Astrocyte (in vitro differentiated cells and primary cell): ENCODE data around the gene ZBTB49. TPM values are rescaled to one million over a fixed set of nuclear protein-coding genes. Genes with fewer than 3 reads are reported as not detected.

Experiments used
- DNase-seq: peaks from one replicate; pipeline ENCODE4 v3.0.0-alpha.2; 2010; ENCODE audit warnings: low read depth
- FAIRE-seq: peaks from 2 replicates; lab custom pipeline; 2011; peaks lifted over from hg19 to GRCh38; lab: Jason Lieb, UNC
- H2AFZ ChIP-seq: 2 replicates; pipeline ENCODE4 v1.6.0; 2012; ENCODE audit warnings: low read depth, low read length, inconsistent platforms
- H3K27ac ChIP-seq: 2 replicates; pipeline ENCODE4 v1.5.1; 2011; ENCODE audit warnings: low read depth, low read length, inconsistent platforms
- H3K27me3 ChIP-seq: 2 replicates; pipeline ENCODE4 v1.6.0; 2011; ENCODE audit warnings: low read length, inconsistent platforms; ENCODE audit not compliant: insufficient read depth
- H3K36me3 ChIP-seq: 2 replicates; pipeline ENCODE4 v1.5.1; 2011; ENCODE audit warnings: low read length, inconsistent platforms; ENCODE audit not compliant: insufficient read depth
- H3K4me1 ChIP-seq: 2 replicates; pipeline ENCODE4 v1.5.1; 2011; ENCODE audit warnings: low read length, inconsistent platforms; ENCODE audit not compliant: insufficient read depth
- H3K4me2 ChIP-seq: 2 replicates; pipeline ENCODE4 v1.6.0; 2012; ENCODE audit warnings: low read length, inconsistent platforms
- H3K4me3 ChIP-seq: 2 replicates; pipeline ENCODE4 v1.5.1; 2011; ENCODE audit warnings: low read depth, mild to moderate bottlenecking, low read length, inconsistent platforms; ENCODE audit not compliant: insufficient read depth
- H3K79me2 ChIP-seq: 2 replicates; pipeline ENCODE4 v1.6.0; 2012; ENCODE audit warnings: mild to moderate bottlenecking, low read length, inconsistent platforms; ENCODE audit not compliant: insufficient read depth
- H3K9ac ChIP-seq: 2 replicates; pipeline ENCODE4 v1.6.0; 2012; ENCODE audit warnings: mild to moderate bottlenecking, low read length, inconsistent platforms
- H3K9me3 ChIP-seq: 2 replicates; pipeline ENCODE4 v1.5.1; 2012; ENCODE audit warnings: low read depth, mild to moderate bottlenecking, low read length, inconsistent platforms; ENCODE audit not compliant: insufficient read depth
- H4K20me1 ChIP-seq: 2 replicates; pipeline ENCODE4 v1.6.0; 2012; ENCODE audit warnings: low read length, inconsistent platforms; ENCODE audit not compliant: insufficient read depth
- H3K27ac Mint-ChIP-seq: one replicate; pipeline ENCODE4 v1.8.0; 2021; ENCODE audit warnings: mild to moderate bottlenecking, mixed read lengths; ENCODE audit not compliant: unreplicated experiment
- H3K27me3 Mint-ChIP-seq: one replicate; pipeline ENCODE4 v1.8.0; 2021; ENCODE audit warnings: low read depth, mixed read lengths; ENCODE audit not compliant: unreplicated experiment
- H3K36me3 Mint-ChIP-seq: one replicate; pipeline ENCODE4 v1.8.0; 2021; ENCODE audit warnings: low read depth, mixed read lengths; ENCODE audit not compliant: unreplicated experiment
- H3K4me1 Mint-ChIP-seq: one replicate; pipeline ENCODE4 v1.8.0; 2021; ENCODE audit warnings: low read depth, mixed read lengths; ENCODE audit not compliant: unreplicated experiment
- H3K4me3 Mint-ChIP-seq: one replicate; pipeline ENCODE4 v1.8.0; 2021; ENCODE audit warnings: mild to moderate bottlenecking, moderate library complexity, mixed read lengths; ENCODE audit not compliant: unreplicated experiment
- H3K9me3 Mint-ChIP-seq: one replicate; pipeline ENCODE4 v1.8.0; 2021; ENCODE audit warnings: mild to moderate bottlenecking, mixed read lengths; ENCODE audit not compliant: unreplicated experiment
- CTCF ChIP-seq: IDR thresholded peaks from 2 replicates; pipeline ENCODE4 v1.5.1; 2011; ENCODE audit warnings: low read depth, mild to moderate bottlenecking, inconsistent platforms, low read length, moderate library complexity; ENCODE audit not compliant: insufficient read depth
- EZH2 ChIP-seq: IDR thresholded peaks from 2 replicates; pipeline ENCODE4 v1.6.1; 2012; ENCODE audit warnings: mild to moderate bottlenecking, low read length, inconsistent platforms; ENCODE audit not compliant: insufficient read depth
- total RNA-seq: library from RNA; stranded (reverse); gene quantifications from 2 replicates; pipeline ENCODE4 v1.2.1, GENCODE V29; 2021

The ZBTB49 gene
- total RNA-seq, 1 donor from 2014 or later = 5.5 TPM

GRCh38 chr4:4249866-4250265, 40.2 kb upstream of the ZBTB49 start:
- Histone ChIP-seq H3K27ac (no peak overlapping the region), H3K36me3 (peaks cover 6% of the 10 kb centered on the region), H3K4me2 (no peak overlapping the region), H3K4me3 (no peak overlapping the region), H3K4me1 (peaks cover 13% of the 10 kb centered on the region), H3K9ac (no peak overlapping the region), H2AFZ (no peak overlapping the region), H4K20me1 (no peaks in the 10 kb centered on the region), H3K9me3 (no peaks in the 10 kb centered on the region), H3K79me2 (peaks cover 12% of the 10 kb centered on the region), H3K27me3 (peaks cover 6% of the 10 kb centered on the region)
- TF ChIP-seq CTCF = no peak
- no peak for TF ChIP-seq EZH2
- peaks cover 7% of the 10 kb centered on the region for H3K4me1 Mint-ChIP-seq
- no peak overlapping the region for H3K27ac Mint-ChIP-seq
- H3K4me3 Mint-ChIP-seq = peak overlapping the region; percentile 54
- H3K9me3 Mint-ChIP-seq = no peaks in the 10 kb centered on the region
- no peak for DNase-seq
- FAIRE-seq = no peak
- H3K27me3 Mint-ChIP-seq = peaks cover 5% of the 10 kb centered on the region
- peaks cover 5% of the 10 kb centered on the region for H3K36me3 Mint-ChIP-seq

GRCh38 chr4:4254199-4254598, 35.9 kb upstream of the ZBTB49 start:
- peaks cover under 1% of the 10 kb centered on the region for H3K4me1 ChIP-seq
- peaks cover 20% of the 10 kb centered on the region for H3K27me3 ChIP-seq
- Mint-ChIP-seq H3K9me3 (no peaks in the 10 kb centered on the region), H3K4me3 (no peak overlapping the region), H3K4me1 (peaks cover under 1% of the 10 kb centered on the region), H3K27ac (no peak overlapping the region), H3K27me3 (peaks cover 14% of the 10 kb centered on the region), H3K36me3 (no peaks in the 10 kb centered on the region)
- no peaks in the 10 kb centered on the region for H3K36me3 ChIP-seq
- no peak overlapping the region for H3K9ac ChIP-seq
- H3K27ac ChIP-seq = no peak overlapping the region
- FAIRE-seq (no peak), DNase-seq (no peak)
- no peak overlapping the region for H3K4me3 ChIP-seq
- no peak overlapping the region for H3K4me2 ChIP-seq
- TF ChIP-seq EZH2 (no peak), CTCF (no peak)
- H3K79me2 ChIP-seq = no peaks in the 10 kb centered on the region
- H3K9me3 ChIP-seq = no peaks in the 10 kb centered on the region
- no peak overlapping the region for H2AFZ ChIP-seq
- H4K20me1 ChIP-seq = no peaks in the 10 kb centered on the region

GRCh38 chr4:4254666-4255065, 35.4 kb upstream of the ZBTB49 start:
- no peaks in the 10 kb centered on the region for H3K9me3 ChIP-seq
- Mint-ChIP-seq H3K36me3 (no peaks in the 10 kb centered on the region), H3K9me3 (no peaks in the 10 kb centered on the region), H3K4me1 (no peaks in the 10 kb centered on the region), H3K27ac (no peak overlapping the region), H3K27me3 (peaks cover 14% of the 10 kb centered on the region), H3K4me3 (no peak overlapping the region)
- no peak overlapping the region for H3K4me3 ChIP-seq
- H3K27ac ChIP-seq = no peak overlapping the region
- no peaks in the 10 kb centered on the region for H3K36me3 ChIP-seq
- H2AFZ ChIP-seq = no peak overlapping the region
- H4K20me1 ChIP-seq = no peaks in the 10 kb centered on the region
- DNase-seq (no peak), FAIRE-seq (no peak)
- no peak overlapping the region for H3K9ac ChIP-seq
- H3K4me1 ChIP-seq = no peaks in the 10 kb centered on the region
- H3K4me2 ChIP-seq = no peak overlapping the region
- H3K27me3 ChIP-seq = peaks cover 22% of the 10 kb centered on the region
- H3K79me2 ChIP-seq = no peaks in the 10 kb centered on the region
- TF ChIP-seq CTCF (no peak), EZH2 (no peak)
